Suprapubic skin (tissue), 4 donors: ENCODE measurements around the gene WLS. TPM values are rescaled to one million over a fixed set of nuclear protein-coding genes. Genes with fewer than 3 reads are reported as not detected.
A peak's percentile ranks its signal among the peaks of the same experiment; 100 is the strongest.

Source experiments
- DNase-seq, 2 donors: peaks; one replicate each; pipeline ENCODE4 v3.0.0-alpha.2; 2019; ENCODE audit warnings: low spot score in 2 of 2
- H3K27ac ChIP-seq: fragments of 200-600 bp; sonication (generic); one replicate; pipeline ENCODE4 v1.5.1; 2019
- H3K27me3 ChIP-seq: fragments of 200-600 bp; sonication (generic); one replicate; pipeline ENCODE4 v1.5.1; 2019
- H3K36me3 ChIP-seq: fragments of 200-600 bp; sonication (generic); one replicate; pipeline ENCODE4 v1.5.1; 2019
- H3K4me1 ChIP-seq: fragments of 200-600 bp; sonication (generic); one replicate; pipeline ENCODE4 v1.5.1; 2019
- H3K4me3 ChIP-seq: fragments of 200-600 bp; sonication (generic); one replicate; pipeline ENCODE4 v1.5.1; 2019; ENCODE audit warnings: mild to moderate bottlenecking
- H3K9me3 ChIP-seq: fragments of 200-600 bp; sonication (generic); one replicate; pipeline ENCODE4 v1.5.1; 2019
- EP300 ChIP-seq: sonication (generic); formaldehyde crosslinking; IDR thresholded peaks from one replicate; pipeline ENCODE4 v1.6.1; 2017; ENCODE audit warnings: antibody characterized with exemption
- POLR2A ChIP-seq, 2 donors: fragments of 450-650 bp; IDR thresholded peaks; one replicate each; pipeline ENCODE4 v1.6.1; 2017; ENCODE audit warnings: antibody characterized with exemption in 2 of 2, mild to moderate bottlenecking in 2 of 2, moderate library complexity in 2 of 2
- POLR2AphosphoS5 ChIP-seq, 3 donors: sonication (generic); formaldehyde crosslinking; IDR thresholded peaks; one replicate each; pipeline ENCODE4 v1.6.1; 2017; ENCODE audit warnings: antibody characterized with exemption in 3 of 3
- WGBS: methylation state at CpG from one replicate; pipeline ENCODE4 v1.1.5; 2018; 5-methylcytosine and 5-hydroxymethylcytosine counted together
- total RNA-seq, 4 donors: library from RNA; depleted of rRNA; stranded (reverse); fragments of >200 nt; gene quantifications; one replicate each; pipeline ENCODE4 v1.1.0, GENCODE V29; 2016
- TF ChIP-seq, protein P1 (sequence below), 2 donors: fragments of 200-600 bp in 1 of 2; fragments of 450-650 bp in 1 of 2; sonication (generic) in 1 of 2; IDR thresholded peaks; one replicate each; pipeline ENCODE4 v1.5.1; 2016 to 2019; ENCODE audit warnings: antibody characterized with exemption in 2 of 2, mild to moderate bottlenecking in 1 of 2, moderate library complexity in 1 of 2

WLS gene
- total RNA-seq = 10 to 100 TPM; 62.3 to 75.0 (median 70.0) TPM

DNA sequence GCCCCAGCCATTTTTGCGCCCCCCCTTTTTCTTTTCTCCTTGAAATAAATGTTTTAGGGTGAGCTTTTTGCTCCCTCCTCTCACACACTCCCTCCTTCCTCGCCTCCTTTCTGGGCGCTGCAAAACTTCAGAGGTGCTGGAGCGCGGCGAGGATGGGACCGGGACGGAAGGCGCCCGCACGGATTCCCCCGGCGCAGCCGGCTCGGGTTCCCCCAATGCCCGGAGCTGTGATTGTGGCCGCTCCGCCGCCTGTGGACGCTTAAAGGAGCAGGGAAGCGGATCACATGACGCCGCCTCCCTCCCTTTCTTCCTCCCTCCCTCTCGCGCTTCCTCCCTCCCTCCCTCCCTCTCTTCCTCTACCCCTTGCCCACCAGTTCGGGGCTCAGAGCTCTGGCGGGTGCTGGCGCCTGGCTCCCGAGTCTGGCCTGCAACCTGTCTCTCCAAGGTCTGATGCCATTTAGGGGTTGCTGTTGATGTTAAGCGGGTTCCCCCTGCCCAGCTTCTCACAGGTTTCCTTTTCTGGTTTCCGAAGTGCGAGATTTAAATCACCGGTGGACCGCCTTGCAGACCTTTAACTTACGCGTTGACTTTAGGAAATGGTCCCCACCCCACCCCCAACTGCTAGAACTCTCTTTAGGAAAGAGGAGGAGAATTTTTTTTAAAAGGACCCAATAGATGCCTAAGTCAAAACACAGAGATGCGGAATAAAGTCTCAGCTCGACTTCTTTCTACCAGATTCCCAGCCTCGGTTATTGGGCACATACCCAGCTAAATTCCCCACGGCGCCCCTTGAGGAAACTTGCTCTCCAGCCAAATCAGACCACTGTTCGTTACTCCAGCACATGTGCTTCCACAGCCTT lies at the start of gene WLS:
TSS of gene WLS (minus strand) at position 235 of the 860 bp plus-strand sequence. CDS start at position 11, 224 bp downstream.
- no peaks in the 10 kb centered on the region for H3K27me3 ChIP-seq
- H3K4me3 ChIP-seq = peak within 1 kb of the TSS; percentile 74
- no peaks in the 10 kb centered on the region for H3K9me3 ChIP-seq
- H3K36me3 ChIP-seq = no peaks in the 10 kb centered on the region
- H3K27ac ChIP-seq = peak within 1 kb of the TSS; percentile 81
- WGBS = 1% methylated on average over 42 of the region's 42 CpGs
- DNase-seq = peak; percentile 83 to 89
- TF ChIP-seq POLR2AphosphoS5 (IDR thresholded peaks at IDR 0.05) (no peak), POLR2A (IDR thresholded peaks at IDR 0.05) (peak in 1 of 2 donors; percentile 73), EP300 (no peak)
- peaks cover 40% of the 10 kb centered on the region for H3K4me1 ChIP-seq

DNA sequence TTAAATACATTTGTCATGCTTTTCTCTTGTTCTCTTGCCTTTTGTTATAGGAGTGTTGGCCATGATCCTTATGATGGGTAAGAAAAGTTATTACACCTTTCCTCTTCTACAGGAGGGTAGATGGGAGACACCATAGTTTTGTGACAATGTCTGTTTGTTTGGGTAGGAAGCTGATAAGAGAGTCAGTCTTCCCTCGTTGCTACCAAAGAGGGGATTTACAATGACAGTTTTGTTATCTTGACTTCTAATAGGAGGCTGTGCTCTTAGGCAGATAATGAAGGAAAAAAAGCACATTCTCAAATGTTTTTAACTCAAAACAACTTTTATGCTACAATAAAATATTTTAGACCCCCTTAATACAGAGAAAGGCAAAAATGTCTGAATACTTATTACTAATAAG lies 48.0 kb upstream of the WLS start:
- no peaks in the 10 kb centered on the region for H3K27me3 ChIP-seq
- no peaks in the 10 kb centered on the region for H3K36me3 ChIP-seq
- no peaks in the 10 kb centered on the region for H3K4me1 ChIP-seq
- TF ChIP-seq EP300 = no peak
- no peak for TF ChIP-seq POLR2AphosphoS5 (IDR thresholded peaks at IDR 0.05)
- TF ChIP-seq POLR2A (IDR thresholded peaks at IDR 0.05) = no peak
- WGBS = 59% methylated on average over 1 of the region's 1 CpG
- no peak for DNase-seq
- no peak overlapping the region for H3K4me3 ChIP-seq
- H3K27ac ChIP-seq = no peak overlapping the region
- H3K9me3 ChIP-seq = no peaks in the 10 kb centered on the region

DNA sequence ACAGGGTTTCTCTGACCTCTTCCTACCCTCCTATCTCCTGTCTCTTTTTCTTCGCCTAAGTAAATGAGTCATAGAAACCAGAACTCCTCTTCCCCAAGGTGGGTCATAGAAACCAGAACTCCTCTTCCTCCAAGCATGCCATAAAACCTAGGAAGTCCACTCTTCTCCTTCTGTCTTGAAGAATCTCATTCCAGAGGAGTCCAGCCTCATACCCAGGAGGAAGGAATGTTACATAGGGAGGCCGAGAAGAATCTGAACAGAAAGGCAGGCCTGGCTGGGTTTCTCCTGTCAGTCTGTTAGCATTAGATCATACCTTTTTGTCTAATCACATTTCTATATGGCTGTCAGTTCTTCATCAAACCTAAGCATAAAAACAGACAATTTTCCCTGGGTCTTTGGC lies 47.5 kb upstream of the WLS start:
- Histone ChIP-seq H3K4me1 (no peaks in the 10 kb centered on the region), H3K9me3 (no peaks in the 10 kb centered on the region), H3K4me3 (no peak overlapping the region), H3K27me3 (no peaks in the 10 kb centered on the region), H3K36me3 (no peaks in the 10 kb centered on the region), H3K27ac (no peak overlapping the region)
- WGBS = 94% methylated on average over 2 of the region's 2 CpGs
- TF ChIP-seq POLR2AphosphoS5 (IDR thresholded peaks at IDR 0.05) (no peak), EP300 (no peak), POLR2A (IDR thresholded peaks at IDR 0.05) (no peak)
- TF ChIP-seq, protein P1, sequence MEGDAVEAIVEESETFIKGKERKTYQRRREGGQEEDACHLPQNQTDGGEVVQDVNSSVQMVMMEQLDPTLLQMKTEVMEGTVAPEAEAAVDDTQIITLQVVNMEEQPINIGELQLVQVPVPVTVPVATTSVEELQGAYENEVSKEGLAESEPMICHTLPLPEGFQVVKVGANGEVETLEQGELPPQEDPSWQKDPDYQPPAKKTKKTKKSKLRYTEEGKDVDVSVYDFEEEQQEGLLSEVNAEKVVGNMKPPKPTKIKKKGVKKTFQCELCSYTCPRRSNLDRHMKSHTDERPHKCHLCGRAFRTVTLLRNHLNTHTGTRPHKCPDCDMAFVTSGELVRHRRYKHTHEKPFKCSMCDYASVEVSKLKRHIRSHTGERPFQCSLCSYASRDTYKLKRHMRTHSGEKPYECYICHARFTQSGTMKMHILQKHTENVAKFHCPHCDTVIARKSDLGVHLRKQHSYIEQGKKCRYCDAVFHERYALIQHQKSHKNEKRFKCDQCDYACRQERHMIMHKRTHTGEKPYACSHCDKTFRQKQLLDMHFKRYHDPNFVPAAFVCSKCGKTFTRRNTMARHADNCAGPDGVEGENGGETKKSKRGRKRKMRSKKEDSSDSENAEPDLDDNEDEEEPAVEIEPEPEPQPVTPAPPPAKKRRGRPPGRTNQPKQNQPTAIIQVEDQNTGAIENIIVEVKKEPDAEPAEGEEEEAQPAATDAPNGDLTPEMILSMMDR (IDR thresholded peaks at IDR 0.05) = no peak
- no peak for DNase-seq

DNA sequence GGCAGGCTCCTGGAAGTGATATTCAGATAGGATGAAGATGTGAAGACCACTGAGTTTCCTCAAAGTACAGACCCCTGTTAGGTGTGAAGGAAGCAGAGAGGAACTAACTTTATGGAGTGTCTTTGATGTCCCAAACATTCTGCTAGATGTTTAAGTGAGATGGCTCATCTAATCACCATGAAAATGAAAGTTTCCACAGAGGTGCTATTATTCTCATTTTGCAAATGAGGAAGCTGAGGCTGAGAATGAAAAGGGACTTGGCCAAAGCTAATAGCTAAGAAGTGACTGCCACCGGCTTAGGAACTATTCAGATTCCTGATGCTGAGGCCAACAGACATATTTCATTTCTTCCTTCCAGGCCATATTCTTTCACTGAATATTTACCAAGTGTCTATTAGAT lies 45.9 kb upstream of the WLS start:
- no peaks in the 10 kb centered on the region for H3K36me3 ChIP-seq
- no peaks in the 10 kb centered on the region for H3K4me1 ChIP-seq
- H3K27me3 ChIP-seq = no peaks in the 10 kb centered on the region
- no peak for DNase-seq
- no peaks in the 10 kb centered on the region for H3K9me3 ChIP-seq
- 83% methylated on average over 1 of the region's 1 CpG for WGBS
- no peak overlapping the region for H3K4me3 ChIP-seq
- no peak for TF ChIP-seq POLR2AphosphoS5 (IDR thresholded peaks at IDR 0.05)
- no peak overlapping the region for H3K27ac ChIP-seq

DNA sequence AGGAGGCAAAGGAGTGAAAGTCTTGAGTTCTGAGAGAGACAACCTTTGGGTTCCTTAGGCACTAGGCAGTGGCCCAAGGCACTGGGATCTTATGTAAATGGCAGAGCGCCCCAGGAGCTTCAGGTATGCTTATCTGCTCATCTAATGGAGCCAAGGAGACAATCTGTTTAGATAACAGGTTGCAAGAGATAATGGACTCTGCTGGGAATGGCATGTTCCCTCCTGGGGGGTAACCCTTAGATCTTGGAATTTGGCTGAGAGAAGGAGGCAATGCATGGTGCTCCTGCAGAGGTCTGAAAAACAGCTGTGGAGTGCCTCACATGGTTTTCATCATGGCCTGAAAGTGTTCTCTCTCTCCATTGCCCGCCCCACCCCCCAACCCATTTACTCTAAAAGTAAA lies 44.1 kb upstream of the WLS start:
- H3K36me3 ChIP-seq = no peaks in the 10 kb centered on the region
- DNase-seq = no peak
- H3K27ac ChIP-seq = no peak overlapping the region
- H3K4me1 ChIP-seq = no peaks in the 10 kb centered on the region
- H3K9me3 ChIP-seq = no peaks in the 10 kb centered on the region
- TF ChIP-seq POLR2A (IDR thresholded peaks at IDR 0.05) = no peak
- TF ChIP-seq, protein P1 (IDR thresholded peaks at IDR 0.05) = no peak
- TF ChIP-seq POLR2AphosphoS5 (IDR thresholded peaks at IDR 0.05) = no peak
- no peak for TF ChIP-seq EP300
- H3K4me3 ChIP-seq = no peak overlapping the region
- WGBS = 68% methylated on average over 2 of the region's 2 CpGs
- H3K27me3 ChIP-seq = no peaks in the 10 kb centered on the region

DNA sequence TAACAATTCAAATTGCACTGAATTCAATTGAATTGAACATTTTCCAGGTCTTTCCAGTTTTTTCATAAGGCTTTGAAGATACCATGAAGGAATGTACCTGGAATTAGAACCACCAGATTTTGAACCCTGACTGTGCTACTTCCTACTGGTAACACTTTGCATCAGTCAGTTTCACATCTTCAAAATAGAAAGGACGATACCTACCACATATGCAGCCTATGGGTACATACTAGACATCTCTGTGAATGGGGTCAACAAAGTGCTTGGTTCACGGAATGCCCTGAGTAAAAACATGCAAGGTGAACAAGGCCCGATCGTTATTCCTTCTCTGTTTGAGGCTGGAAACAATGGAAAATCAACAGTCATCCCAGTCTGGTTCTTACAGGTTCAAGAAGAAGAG lies 41.2 kb upstream of the WLS start:
- Histone ChIP-seq H3K4me3 (no peak overlapping the region), H3K27me3 (no peaks in the 10 kb centered on the region), H3K27ac (no peak overlapping the region), H3K9me3 (no peaks in the 10 kb centered on the region), H3K36me3 (no peaks in the 10 kb centered on the region), H3K4me1 (no peaks in the 10 kb centered on the region)
- WGBS = 94% methylated on average over 4 of the region's 4 CpGs
- TF ChIP-seq POLR2AphosphoS5 (IDR thresholded peaks at IDR 0.05) (no peak), POLR2A (IDR thresholded peaks at IDR 0.05) (no peak), EP300 (no peak)
- TF ChIP-seq, protein P1 (IDR thresholded peaks at IDR 0.05) = no peak
- no peak for DNase-seq
